Measurements from ENCODE around the gene RPAIN.

- TF ChIP-seq CTCF (IDR thresholded peaks at IDR 0.05): no peak
- no peak for TF ChIP-seq POLR2A (IDR thresholded peaks at IDR 0.05)
- TF ChIP-seq POLR2AphosphoS5 (IDR thresholded peaks at IDR 0.05; ENCODE audit: insufficient read depth in 1 of 2, low read depth in 1 of 2): no peak
Measured at GRCh38 chr17:5443728-5444127, 23.7 kb downstream of the RPAIN start.
